Measurements from ENCODE around the gene TUBGCP5.

- TF ChIP-seq CTCF (IDR thresholded peaks at IDR 0.05) (no peak), POLR2AphosphoS5 (IDR thresholded peaks at IDR 0.05) (no peak)
Observed at GRCh38 chr15:23033979-23034378, 5.4 kb downstream of the TUBGCP5 start.
